Measurements from ENCODE around the gene PAQR7.
A peak's percentile ranks its signal among the peaks of the same experiment; 100 is the strongest.
"Not testable (repeated sequence)": the region's sequence is repeated elsewhere in the genome, so short reads cannot be mapped to it uniquely, and the experiment has no call there.

Gene PAQR7

GRCh38 chr1:25843483-25843882 lies 32.0 kb downstream of the PAQR7 start:
- DNase-seq: no peak

- DNase-seq: not testable (repeated sequence)
Measured at GRCh38 chr1:25839808-25840207, 35.7 kb downstream of the PAQR7 start.

- peak; percentile 29 for DNase-seq
Measured at GRCh38 chr1:25837262-25837875, 38.1 kb downstream of the PAQR7 start.

GRCh38 chr1:25836695-25837094 lies 38.8 kb downstream of the PAQR7 start:
- no peak for DNase-seq

GRCh38 chr1:25834894-25835293 lies 40.6 kb downstream of the PAQR7 start:
- DNase-seq: no peak

GRCh38 chr1:25833158-25833557 lies 42.4 kb downstream of the PAQR7 start:
- no peak for DNase-seq

GRCh38 chr1:25832336-25833037 lies 43.0 kb downstream of the PAQR7 start:
- DNase-seq: no peak

GRCh38 chr1:25831569-25832196 lies 43.8 kb downstream of the PAQR7 start:
- DNase-seq: peak; percentile 19

- DNase-seq: no peak
Measured at GRCh38 chr1:25829046-25829445, 46.5 kb downstream of the PAQR7 start.

GRCh38 chr1:25828491-25828890 lies 47.0 kb downstream of the PAQR7 start:
- DNase-seq: no peak

- no peak for DNase-seq
Measured at GRCh38 chr1:25826571-25826970, 48.9 kb downstream of the PAQR7 start.

- DNase-seq: no peak
Measured at GRCh38 chr1:25825605-25826004, 49.9 kb downstream of the PAQR7 start.

- DNase-seq: peak; percentile 15
Measured at GRCh38 chr1:25821630-25822091, 53.8 kb downstream of the PAQR7 start.

GRCh38 chr1:25821112-25821476 lies 54.4 kb downstream of the PAQR7 start:
- DNase-seq: no peak

GRCh38 chr1:25820247-25821111 lies 55.0 kb downstream of the PAQR7 start:
- DNase-seq: peak; percentile 79

GRCh38 chr1:25819491-25820246 lies 55.8 kb downstream of the PAQR7 start, which contains the start of gene MTFR1L:
MTFR1L (plus strand) TSS chr1:25819954; CDS start chr1:25823105, 3,151 bp downstream.
- DNase-seq: peak; percentile 84

GRCh38 chr1:25818569-25818968 lies 56.9 kb downstream of the PAQR7 start:
- DNase-seq: no peak

GRCh38 chr1:25817840-25818501 lies 57.5 kb downstream of the PAQR7 start:
- DNase-seq: no peak

- no peak for DNase-seq
Measured at GRCh38 chr1:25816112-25816718, 59.3 kb downstream of the PAQR7 start.

- no peak for DNase-seq
Measured at GRCh38 chr1:25815208-25816111, 60.0 kb downstream of the PAQR7 start.

All from hematopoietic multipotent progenitor cell treated with erythropoietin and hydrocortisone succinate and interleukin-3 and kit ligand, for 8 days (in vitro differentiated cells).